GM19467 (cell line): ENCODE measurements around the gene CABP4.
A peak's percentile ranks its signal among the peaks of the same experiment; 100 is the strongest.
"Not testable (repeated sequence)": the region's sequence is repeated elsewhere in the genome, so short reads cannot be mapped to it uniquely, and the experiment has no call there.

Source experiments
- ATAC-seq: cut with Tn5 transposase; IDR thresholded peaks from one replicate; pipeline ENCODE4 v1.9.1; 2021; ENCODE audit warnings: mild to moderate bottlenecking, moderate library complexity; ENCODE audit not compliant: unreplicated experiment

Gene CABP4

DNA sequence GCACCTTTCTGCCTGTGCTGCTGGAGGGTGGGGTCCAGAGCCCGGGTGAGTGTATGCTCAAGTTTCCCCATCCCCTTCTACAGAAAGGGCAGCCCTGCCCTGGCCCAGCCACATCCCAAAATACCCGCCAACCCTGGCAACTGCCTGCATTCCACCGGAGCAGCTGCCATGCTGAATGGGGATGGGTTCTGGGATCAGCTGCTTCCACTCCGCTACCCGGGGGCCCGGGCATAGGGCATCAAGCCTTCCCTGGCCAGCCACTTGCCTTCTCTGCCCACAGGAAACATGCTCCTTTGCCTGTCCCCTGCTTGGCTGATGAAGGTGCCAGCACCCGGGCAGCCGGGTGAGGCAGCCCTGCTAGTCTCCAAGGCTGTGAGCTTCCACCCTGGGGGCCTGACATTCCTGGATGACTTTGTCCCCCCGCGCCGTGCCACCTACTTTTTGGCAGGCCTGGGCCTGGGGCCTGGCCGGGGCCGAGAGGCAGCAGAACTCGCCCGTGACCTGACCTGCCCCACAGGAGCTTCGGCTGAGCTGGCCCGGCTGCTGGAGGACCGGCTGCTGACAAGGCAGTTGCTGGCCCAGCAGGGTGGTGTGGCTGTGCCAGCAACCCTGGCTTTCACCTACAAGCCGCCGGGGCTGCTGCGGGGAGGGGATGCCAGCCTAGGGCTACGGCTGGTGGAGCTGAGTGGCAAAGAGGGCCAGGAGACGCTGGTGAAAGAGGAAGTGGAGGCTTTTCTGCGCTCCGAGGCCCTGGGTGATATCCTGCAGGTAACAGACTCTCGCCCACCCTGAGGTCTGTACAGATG lies 36.5 kb upstream of the CABP4 start:
- ATAC-seq = no peak

GRCh38 chr11:67419325-67420049 lies 35.7 kb upstream of the CABP4 start:
- no peak for ATAC-seq

DNA sequence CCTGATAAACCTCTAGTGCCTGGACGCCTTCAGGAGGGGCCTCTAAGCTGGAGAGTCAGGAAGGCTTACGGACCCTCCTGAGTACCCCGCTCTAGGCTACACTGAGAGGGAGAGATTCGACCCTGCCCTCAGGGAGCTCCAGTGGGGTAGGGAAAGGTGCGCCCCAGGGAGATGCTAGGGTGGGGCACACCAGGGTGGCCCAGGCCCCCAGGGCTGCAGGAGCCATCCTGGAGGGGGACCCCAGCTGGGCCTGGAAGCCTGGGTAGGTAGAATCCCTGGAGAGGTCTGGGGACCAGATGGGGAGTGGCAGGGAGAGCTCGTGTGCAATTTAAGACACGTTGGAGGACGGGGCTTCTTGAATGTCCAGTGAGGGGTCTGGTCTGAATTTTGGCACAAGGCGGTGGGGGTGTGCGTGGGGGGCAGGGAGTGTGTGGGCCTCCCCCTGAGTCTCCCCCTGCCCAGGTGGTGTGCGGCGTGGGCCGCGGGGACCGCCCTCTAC lies 35.0 kb upstream of the CABP4 start:
- ATAC-seq = no peak

DNA sequence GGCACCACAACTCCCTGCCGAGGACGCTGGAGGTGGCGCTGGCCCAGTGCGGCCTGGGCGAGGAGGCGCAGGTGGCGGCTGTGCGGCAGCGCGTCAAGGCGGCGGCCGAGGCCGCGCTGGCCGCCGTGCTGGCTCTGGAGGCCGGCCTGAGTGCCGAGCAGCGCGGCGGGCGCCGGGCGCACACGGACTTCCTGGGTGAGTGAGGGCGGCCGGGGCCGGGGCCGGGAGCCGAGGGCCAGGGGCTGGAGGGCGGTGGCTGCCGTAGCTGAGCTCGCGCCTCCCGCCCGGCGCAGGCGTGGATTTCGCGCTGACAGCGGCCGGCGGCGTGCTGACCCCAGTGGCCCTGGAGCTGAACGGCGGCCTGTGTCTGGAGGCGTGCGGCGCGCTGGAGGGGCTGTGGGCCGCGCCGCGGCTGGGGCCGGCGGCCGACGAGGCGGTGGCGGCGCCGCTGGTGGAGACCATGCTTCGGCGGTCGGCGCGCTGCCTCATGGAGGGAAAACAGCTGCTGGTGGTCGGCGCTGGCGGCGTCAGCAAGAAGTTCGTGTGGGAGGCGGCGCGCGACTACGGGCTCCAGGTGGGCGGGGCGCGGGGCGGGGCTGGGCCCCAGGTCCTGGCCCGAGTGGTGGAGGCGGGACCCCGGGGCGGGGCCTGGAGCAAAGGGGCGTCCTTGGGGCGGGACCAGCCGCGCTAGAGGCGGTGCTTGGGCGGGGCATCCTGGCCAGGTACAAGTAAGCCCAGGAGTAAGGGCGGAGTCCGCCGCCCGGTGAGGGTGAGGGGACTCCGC lies 34.3 kb upstream of the CABP4 start:
- ATAC-seq = peak; percentile 82

DNA sequence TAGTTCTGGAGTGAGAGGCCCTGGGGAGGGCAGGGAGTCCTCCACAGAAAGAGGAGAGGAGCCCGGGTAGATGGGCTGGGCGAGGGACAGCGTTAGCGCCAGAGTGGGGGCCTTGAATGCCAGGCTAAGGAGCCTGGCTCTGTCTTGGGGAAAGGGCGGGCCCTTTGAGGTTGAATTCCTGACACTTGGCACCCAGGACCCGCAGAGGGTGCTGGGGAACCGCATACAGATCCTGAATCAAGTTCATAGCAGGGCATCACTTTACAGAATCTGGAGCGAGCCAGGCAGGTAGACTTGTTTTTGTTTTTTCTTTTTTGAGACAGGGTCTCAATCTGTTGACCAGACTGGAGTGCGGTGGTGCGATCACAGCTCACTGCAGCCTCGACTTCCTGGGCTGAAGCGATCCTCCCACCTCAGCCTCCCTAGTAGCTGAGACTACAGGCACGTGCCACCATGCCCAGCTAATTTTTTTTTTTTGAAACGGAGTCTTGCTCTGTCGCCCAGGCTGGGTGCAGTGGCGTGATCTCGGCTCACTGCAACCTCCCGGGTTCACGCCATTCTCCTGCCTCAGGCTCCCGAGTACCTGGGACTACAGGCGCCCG lies 33.6 kb upstream of the CABP4 start:
- peak; percentile 6 for ATAC-seq

GRCh38 chr11:67422891-67423290 lies 32.3 kb upstream of the CABP4 start:
- no peak for ATAC-seq

DNA sequence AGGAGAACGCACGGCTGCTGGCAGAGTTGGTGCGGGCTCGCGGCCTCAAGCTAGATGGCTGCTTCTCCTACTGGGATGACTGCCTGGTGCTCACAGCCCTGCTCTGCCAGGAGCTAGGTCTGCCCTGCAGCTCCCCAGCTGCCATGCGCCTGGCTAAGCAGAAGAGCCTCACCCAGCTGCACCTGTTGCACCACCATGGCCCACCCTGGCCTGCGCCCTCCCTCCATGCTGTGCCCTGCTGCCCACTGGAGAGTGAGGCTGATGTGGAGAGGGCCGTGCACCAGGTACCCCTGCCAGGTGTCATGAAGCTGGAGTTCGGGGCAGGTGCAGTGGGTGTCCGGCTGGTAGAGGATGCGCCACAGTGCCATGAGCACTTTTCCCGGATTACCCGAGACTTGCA lies 31.7 kb upstream of the CABP4 start:
- ATAC-seq = no peak

DNA sequence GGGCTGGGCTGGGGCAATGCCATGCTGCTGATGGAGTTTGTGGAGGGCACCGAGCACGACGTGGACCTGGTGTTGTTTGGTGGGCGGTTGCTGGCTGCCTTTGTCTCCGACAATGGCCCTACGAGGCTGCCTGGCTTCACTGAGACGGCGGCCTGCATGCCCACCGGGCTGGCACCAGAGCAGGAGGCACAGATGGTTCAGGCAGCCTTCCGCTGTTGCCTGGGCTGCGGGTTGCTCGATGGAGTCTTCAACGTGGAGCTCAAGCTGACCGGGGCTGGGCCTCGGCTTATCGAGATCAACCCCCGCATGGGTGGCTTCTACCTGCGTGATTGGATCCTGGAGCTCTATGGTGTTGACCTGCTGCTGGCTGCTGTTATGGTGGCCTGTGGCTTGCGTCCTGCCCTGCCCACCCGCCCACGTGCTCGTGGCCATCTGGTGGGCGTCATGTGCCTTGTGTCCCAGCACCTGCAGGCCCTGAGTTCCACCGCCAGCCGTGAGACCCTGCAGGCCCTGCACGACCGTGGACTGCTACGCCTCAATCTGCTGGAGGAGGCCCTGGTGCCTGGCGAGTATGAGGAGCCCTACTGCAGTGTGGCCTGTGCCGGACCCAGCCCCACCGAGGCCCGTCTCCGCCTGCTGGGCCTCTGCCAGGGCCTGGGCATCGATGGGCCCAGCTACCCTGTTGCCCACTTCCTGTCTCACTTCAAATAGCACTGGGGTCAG lies 31.1 kb upstream of the CABP4 start:
- ATAC-seq = no peak

DNA sequence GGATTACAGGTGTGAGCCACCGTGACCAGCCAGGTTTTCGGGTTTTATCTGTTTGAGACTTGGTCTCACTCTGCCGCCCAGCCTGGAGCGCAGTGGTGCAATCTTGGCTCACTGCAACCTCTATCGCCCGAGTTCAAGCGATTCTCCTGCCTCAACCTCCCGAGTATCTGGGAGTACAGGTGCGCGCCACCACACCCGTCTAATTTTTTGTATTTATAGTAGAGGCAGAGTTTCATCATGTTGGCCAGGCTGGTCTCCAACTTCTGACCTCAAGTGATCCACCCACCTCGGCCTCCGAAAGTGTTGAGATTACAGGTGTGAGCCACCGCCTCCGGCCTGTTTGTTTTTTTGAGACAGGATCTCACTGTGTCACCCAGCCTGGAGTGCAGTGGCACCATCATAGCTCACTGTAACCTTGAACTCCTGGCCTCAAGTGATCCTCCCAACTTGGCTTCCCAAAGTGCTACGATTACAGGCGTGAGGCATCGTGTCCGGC lies 27.7 kb upstream of the CABP4 start:
- ATAC-seq = not testable (repeated sequence)

- ATAC-seq = peak; percentile 81
Observed at GRCh38 chr11:67428052-67429001, 26.8 kb upstream of the CABP4 start, which contains the start of gene RPS6KB2. TSS of gene RPS6KB2 (plus strand) at chr11:67428494. CDS start at chr11:67428546, 52 bp downstream.

DNA sequence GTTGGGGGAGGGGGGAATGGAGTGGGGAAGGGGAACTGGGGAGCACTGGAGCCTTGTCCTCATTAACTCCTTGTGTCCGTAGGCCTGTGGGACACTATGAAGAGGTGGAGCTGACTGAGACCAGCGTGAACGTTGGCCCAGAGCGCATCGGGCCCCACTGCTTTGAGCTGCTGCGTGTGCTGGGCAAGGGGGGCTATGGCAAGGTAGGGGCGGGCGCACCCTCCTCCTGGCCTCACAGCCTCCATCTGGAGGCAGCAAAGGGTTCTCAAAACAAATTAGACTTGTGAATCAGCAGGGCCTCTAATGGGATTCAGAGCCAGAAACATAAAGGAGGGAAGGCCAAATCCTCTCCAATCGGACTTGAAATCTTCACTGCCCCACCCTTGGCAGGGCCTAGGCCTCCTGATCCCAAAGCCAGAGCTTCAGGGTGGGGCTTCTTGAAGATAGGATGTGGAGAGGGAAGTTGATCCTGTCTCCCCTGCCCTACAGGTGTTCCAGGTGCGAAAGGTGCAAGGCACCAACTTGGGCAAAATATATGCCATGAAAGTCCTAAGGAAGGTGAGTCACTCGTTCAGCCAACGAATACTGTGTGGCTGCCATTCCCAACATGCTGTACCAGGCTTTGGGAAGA lies 26.0 kb upstream of the CABP4 start:
- ATAC-seq = no peak

DNA sequence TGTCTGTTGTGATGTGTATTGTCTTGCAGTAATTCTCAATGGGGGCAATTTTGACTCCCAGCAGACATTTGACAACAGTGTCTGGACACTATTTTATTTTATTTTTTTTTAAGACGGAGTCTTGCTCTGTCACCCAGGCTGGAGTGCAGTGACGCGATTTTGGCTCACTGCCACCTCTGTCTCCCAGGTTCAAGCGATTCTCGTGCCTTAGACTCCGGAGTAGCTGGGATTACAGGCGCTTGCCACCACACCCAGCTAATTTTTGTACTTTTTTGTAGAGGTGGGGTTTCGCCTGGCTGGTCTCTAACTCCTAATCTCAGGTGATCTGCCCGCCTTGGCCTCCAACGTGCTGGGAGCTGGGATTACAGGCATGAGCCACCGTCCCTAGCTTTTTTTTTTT lies 25.4 kb upstream of the CABP4 start:
- no peak for ATAC-seq

DNA sequence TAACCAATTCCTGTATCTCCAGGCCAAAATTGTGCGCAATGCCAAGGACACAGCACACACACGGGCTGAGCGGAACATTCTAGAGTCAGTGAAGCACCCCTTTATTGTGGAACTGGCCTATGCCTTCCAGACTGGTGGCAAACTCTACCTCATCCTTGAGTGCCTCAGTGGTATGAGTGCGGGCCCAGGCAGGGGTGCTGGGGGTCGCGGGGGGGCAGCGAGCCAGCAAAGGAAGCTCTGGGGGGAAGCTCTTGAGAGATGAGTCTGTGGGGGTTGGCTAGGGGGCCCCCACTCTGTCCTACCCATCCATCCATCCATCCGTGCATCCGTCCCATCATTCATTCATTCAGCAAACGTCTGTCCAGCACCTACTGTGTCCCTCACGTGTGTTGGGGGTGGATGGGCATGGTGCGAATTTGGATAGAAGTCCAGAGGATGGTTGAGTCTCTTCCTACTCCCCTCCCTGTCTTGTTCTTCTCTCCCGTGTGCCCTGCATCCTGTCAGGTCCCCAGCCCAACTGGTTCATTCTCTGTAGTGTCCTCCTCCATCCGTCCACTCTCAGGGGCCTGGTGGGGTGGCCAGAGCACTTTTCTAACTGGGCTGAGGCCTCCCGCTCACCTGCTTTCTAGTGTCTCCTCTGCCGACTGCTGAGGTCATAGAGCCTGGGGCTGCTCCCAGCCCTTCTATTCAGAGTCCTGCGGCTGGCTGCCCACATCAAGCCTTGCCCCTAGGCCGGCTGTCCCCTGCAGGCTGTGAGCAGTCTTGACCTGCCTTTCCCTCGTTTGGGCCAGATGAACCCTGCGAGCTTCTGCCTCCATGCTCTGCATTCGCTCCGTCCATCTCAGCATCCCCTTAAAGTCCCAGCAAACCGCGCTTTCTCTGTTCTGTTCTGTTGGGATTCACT lies 23.6 kb upstream of the CABP4 start:
- no peak for ATAC-seq

DNA sequence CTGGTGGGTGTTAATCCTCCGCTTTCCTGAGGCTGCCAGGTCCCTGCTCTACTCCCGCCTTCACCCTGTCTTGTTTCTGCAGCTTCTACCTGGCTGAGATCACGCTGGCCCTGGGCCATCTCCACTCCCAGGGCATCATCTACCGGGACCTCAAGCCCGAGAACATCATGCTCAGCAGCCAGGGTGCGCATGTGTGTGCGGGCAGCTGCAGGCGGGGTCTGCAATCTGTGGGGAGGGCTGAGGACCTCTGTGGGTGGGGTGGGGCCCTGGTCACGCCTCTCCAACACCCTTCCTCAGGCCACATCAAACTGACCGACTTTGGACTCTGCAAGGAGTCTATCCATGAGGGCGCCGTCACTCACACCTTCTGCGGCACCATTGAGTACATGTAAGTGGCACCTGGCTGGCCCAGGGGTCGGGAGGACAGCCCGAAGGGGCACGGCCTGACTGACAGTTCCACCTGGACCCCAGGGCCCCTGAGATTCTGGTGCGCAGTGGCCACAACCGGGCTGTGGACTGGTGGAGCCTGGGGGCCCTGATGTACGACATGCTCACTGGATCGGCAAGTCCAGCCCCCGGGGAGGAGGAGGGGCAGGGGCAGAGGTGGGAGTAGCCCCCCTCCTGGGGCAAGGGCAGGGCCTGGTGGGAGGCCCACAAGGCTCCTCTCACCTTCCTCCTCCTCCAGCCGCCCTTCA lies 22.4 kb upstream of the CABP4 start:
- no peak for ATAC-seq

- no peak for ATAC-seq
Observed at GRCh38 chr11:67433536-67434394, 21.4 kb upstream of the CABP4 start.

DNA sequence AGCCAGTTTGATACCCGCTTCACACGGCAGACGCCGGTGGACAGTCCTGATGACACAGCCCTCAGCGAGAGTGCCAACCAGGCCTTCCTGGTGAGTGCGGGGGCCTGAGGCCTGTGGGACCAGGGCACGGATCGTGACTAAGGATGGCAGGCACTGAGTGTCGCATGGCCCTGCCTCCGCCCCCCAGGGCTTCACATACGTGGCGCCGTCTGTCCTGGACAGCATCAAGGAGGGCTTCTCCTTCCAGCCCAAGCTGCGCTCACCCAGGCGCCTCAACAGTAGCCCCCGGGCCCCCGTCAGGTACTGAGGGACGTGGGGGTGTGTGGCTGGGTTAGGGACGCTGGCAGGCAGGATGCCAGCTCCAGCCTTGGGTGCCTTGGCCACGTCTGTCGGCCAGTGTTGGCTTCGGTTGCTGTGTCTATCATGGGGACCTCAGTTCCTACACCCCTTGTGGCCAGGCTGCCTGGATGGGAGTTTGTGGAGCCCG lies 20.7 kb upstream of the CABP4 start:
- ATAC-seq = no peak
